IMR-90 (cell line): ENCODE results near the gene ZNF358.

Experiments
- CEBPB ChIP-seq: IDR thresholded peaks from 2 replicates; pipeline ENCODE4 v1.6.1; 2012; ENCODE audit warnings: low read depth, low read length, improper control_type of control experiment
- CHD1 ChIP-seq: IDR thresholded peaks from 2 replicates; pipeline ENCODE4 v1.6.1; 2012; ENCODE audit warnings: low read depth, low read length, improper control_type of control experiment
- FOS ChIP-seq: fragments of 150-350 bp; IDR thresholded peaks from 2 replicates; pipeline ENCODE4 v1.6.1; 2016; ENCODE audit warnings: low read depth, low read length
- MAFK ChIP-seq: IDR thresholded peaks from 2 replicates; pipeline ENCODE4 v1.6.1; 2012; ENCODE audit warnings: low read depth, low read length, improper control_type of control experiment
- MAZ ChIP-seq: IDR thresholded peaks from 2 replicates; pipeline ENCODE4 v1.6.1; 2012; ENCODE audit warnings: low read depth, mild to moderate bottlenecking, low read length, improper control_type of control experiment, moderate library complexity, borderline replicate concordance
- MXI1 ChIP-seq: IDR thresholded peaks from 2 replicates; pipeline ENCODE4 v1.6.1; 2012; ENCODE audit warnings: low read depth, mild to moderate bottlenecking, low read length, moderate library complexity, borderline replicate concordance
- POLR2A ChIP-seq: IDR thresholded peaks from 2 replicates; pipeline ENCODE4 v1.6.1; 2012; ENCODE audit warnings: mild to moderate bottlenecking, low read depth, low read length
- RAD21 ChIP-seq: IDR thresholded peaks from 2 replicates; pipeline ENCODE4 v1.6.1; 2012; ENCODE audit warnings: low read length, improper control_type of control experiment
- RCOR1 ChIP-seq: IDR thresholded peaks from 2 replicates; pipeline ENCODE4 v1.6.1; 2012; ENCODE audit warnings: mild to moderate bottlenecking, low read length, improper control_type of control experiment; ENCODE audit not compliant: insufficient replicate concordance
- RFX5 ChIP-seq: IDR thresholded peaks from 2 replicates; pipeline ENCODE4 v1.8.0; 2012; ENCODE audit warnings: low read depth, mild to moderate bottlenecking, low read length, moderate library complexity
- USF2 ChIP-seq: fragments of 150-350 bp; IDR thresholded peaks from 2 replicates; pipeline ENCODE4 v1.6.1; 2017; ENCODE audit warnings: mild to moderate bottlenecking, antibody characterized with exemption, low read length, low read depth
- TF ChIP-seq, protein P1 (sequence below): conservative IDR thresholded peaks from 2 replicates; pipeline ENCODE4 v1.5.1; 2012; ENCODE audit warnings: mild to moderate bottlenecking, low read depth, low read length, improper control_type of control experiment

- TF ChIP-seq, protein P1, sequence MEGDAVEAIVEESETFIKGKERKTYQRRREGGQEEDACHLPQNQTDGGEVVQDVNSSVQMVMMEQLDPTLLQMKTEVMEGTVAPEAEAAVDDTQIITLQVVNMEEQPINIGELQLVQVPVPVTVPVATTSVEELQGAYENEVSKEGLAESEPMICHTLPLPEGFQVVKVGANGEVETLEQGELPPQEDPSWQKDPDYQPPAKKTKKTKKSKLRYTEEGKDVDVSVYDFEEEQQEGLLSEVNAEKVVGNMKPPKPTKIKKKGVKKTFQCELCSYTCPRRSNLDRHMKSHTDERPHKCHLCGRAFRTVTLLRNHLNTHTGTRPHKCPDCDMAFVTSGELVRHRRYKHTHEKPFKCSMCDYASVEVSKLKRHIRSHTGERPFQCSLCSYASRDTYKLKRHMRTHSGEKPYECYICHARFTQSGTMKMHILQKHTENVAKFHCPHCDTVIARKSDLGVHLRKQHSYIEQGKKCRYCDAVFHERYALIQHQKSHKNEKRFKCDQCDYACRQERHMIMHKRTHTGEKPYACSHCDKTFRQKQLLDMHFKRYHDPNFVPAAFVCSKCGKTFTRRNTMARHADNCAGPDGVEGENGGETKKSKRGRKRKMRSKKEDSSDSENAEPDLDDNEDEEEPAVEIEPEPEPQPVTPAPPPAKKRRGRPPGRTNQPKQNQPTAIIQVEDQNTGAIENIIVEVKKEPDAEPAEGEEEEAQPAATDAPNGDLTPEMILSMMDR, result no peak
- TF ChIP-seq MAFK, result no peak
- no peak for TF ChIP-seq MAZ
- TF ChIP-seq RAD21, result no peak
- no peak for TF ChIP-seq POLR2A
- no peak for TF ChIP-seq CEBPB
- no peak for TF ChIP-seq USF2
- no peak for TF ChIP-seq CHD1
- no peak for TF ChIP-seq RFX5
- no peak for TF ChIP-seq FOS
- TF ChIP-seq MXI1, result no peak
- TF ChIP-seq RCOR1, result no peak
Measured at GRCh38 chr19:7494416-7495098, 21.3 kb upstream of the ZNF358 start.
